Mesothelial cell of epicardium (in vitro differentiated cells): ENCODE data around the gene ADAD2. TPM values are rescaled to one million over a fixed set of nuclear protein-coding genes. Genes with fewer than 3 reads are reported as not detected.

Experiments used
- DNase-seq, 2 experiments: peaks; one replicate each; pipeline ENCODE4 v3.0.0; 2021; ENCODE audit warnings: low spot score in 2 of 2; ENCODE audit not compliant: unreplicated experiment in 2 of 2
- H3K27ac Mint-ChIP-seq: 2 replicates; pipeline ENCODE4 v1.8.0; 2021; ENCODE audit warnings: mixed read lengths
- H3K27me3 Mint-ChIP-seq: 2 replicates; pipeline ENCODE4 v1.8.0; 2021; ENCODE audit warnings: low read depth, mixed read lengths
- H3K36me3 Mint-ChIP-seq: 2 replicates; pipeline ENCODE4 v1.8.0; 2021; ENCODE audit warnings: mixed read lengths
- H3K4me1 Mint-ChIP-seq: 2 replicates; pipeline ENCODE4 v1.8.0; 2021; ENCODE audit warnings: mixed read lengths
- H3K4me3 Mint-ChIP-seq: 2 replicates; pipeline ENCODE4 v1.8.0; 2021; ENCODE audit warnings: mild to moderate bottlenecking, moderate library complexity, mixed read lengths
- H3K9me3 Mint-ChIP-seq: 2 replicates; pipeline ENCODE4 v1.8.0; 2021; ENCODE audit warnings: mixed read lengths
- CTCF ChIP-seq: fragments of 200-600 bp; sonication (generic); IDR thresholded peaks from one replicate; pipeline ENCODE4 v1.5.0; 2021; ENCODE audit warnings: antibody characterized with exemption; ENCODE audit not compliant: unreplicated experiment
- total RNA-seq: library from RNA; stranded (reverse); gene quantifications from 3 replicates; pipeline ENCODE4 v1.2.1, GENCODE V29; 2021

Gene ADAD2
- total RNA-seq, 1 donor from 2014 or later: not detected

DNA sequence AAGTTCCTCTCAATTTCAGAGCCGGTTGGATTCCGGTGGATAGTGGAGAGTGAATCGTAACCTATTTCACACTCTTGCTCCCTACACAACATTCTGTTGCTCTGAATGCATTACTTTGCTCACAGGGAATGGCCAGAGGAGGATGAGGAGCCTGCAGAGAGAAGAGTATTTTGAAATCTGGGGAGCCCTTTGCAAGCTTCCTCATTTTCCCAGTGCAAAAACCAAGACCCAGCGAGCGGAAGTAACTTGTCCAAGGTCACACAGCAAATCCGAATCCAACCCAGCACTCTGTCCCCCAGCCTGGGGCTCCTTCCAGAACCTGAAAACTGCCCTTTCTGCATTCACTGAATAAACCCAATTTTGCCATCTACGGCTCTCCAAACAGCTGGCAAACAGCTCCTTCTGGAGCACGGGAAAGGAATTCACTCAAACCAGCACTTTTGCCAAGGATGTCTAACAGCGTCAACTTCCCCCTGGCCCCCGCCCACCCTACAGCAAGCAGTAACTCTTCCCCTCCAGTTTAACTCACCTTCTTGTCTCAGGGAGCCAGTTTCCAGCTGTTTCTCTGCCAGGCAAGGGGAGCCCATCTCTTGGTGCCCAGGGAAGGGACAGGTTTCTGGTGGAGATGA is 48.3 kb downstream of the ADAD2 start:
- Mint-ChIP-seq H3K4me3 (no peak overlapping the region), H3K27ac (no peak overlapping the region), H3K9me3 (peaks cover 10% of the 10 kb centered on the region), H3K4me1 (peaks cover 18% of the 10 kb centered on the region), H3K36me3 (no peaks in the 10 kb centered on the region), H3K27me3 (peaks cover 16% of the 10 kb centered on the region)
- DNase-seq: no peak
- TF ChIP-seq CTCF: no peak

GRCh38 chr16:84239909-84240308 is 49.0 kb downstream of the ADAD2 start, which contains the start of gene KCNG4:
Gene KCNG4, minus strand, starts transcription at chr16:84240012. Its CDS starts 2,527 bp downstream, at chr16:84237485.
- peaks cover 12% of the 10 kb centered on the region for H3K9me3 Mint-ChIP-seq
- peaks cover 16% of the 10 kb centered on the region for H3K27me3 Mint-ChIP-seq
- no peak within 1 kb of the TSS for H3K4me3 Mint-ChIP-seq
- DNase-seq: no peak
- H3K4me1 Mint-ChIP-seq: peaks cover 15% of the 10 kb centered on the region
- H3K36me3 Mint-ChIP-seq: no peaks in the 10 kb centered on the region
- no peak for TF ChIP-seq CTCF
- H3K27ac Mint-ChIP-seq: no peak within 1 kb of the TSS

GRCh38 chr16:84240455-84240854 is 49.5 kb downstream of the ADAD2 start:
- Mint-ChIP-seq H3K27ac (no peak overlapping the region), H3K36me3 (no peaks in the 10 kb centered on the region), H3K4me1 (peaks cover 10% of the 10 kb centered on the region), H3K9me3 (peaks cover 12% of the 10 kb centered on the region), H3K27me3 (peaks cover 16% of the 10 kb centered on the region), H3K4me3 (no peak overlapping the region)
- no peak for DNase-seq
- no peak for TF ChIP-seq CTCF

GRCh38 chr16:84241778-84242177 is 50.8 kb downstream of the ADAD2 start:
- Mint-ChIP-seq H3K4me3 (no peak overlapping the region), H3K4me1 (peaks cover 18% of the 10 kb centered on the region), H3K36me3 (no peaks in the 10 kb centered on the region), H3K27me3 (peaks cover 16% of the 10 kb centered on the region), H3K9me3 (peaks cover 12% of the 10 kb centered on the region), H3K27ac (no peak overlapping the region)
- no peak for TF ChIP-seq CTCF
- no peak for DNase-seq

DNA sequence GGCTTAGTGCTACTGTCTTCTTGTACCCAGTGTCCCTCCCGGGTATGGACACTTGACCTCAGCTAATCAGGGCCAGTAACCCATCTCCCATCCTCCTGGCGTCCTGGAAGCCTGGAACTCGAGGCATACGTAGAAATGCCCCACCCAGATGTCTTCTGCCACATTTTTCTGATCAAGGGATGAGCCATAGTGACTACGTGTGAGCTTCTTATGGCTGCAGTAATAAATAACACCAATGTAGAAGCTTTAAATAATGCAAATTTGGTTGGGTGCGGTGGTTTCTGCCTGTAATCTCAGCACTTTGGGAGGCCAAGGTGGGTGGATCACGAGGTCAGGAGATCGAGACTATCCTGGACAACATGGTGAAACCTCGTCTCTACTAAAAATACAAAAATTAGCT is 51.9 kb downstream of the ADAD2 start:
- Mint-ChIP-seq H3K4me1 (peaks cover 18% of the 10 kb centered on the region), H3K27me3 (peaks cover 16% of the 10 kb centered on the region), H3K27ac (no peak overlapping the region), H3K9me3 (peaks cover 12% of the 10 kb centered on the region), H3K4me3 (no peak overlapping the region), H3K36me3 (no peaks in the 10 kb centered on the region)
- no peak for TF ChIP-seq CTCF
- no peak for DNase-seq
